Testis (tissue), 2 donors: ENCODE measurements around the gene MAGI1.

Experiments
- POLR2A ChIP-seq: fragments of 450-650 bp; IDR thresholded peaks from one replicate; pipeline ENCODE4 v1.6.1; 2017; ENCODE audit warnings: antibody characterized with exemption, mild to moderate bottlenecking, moderate library complexity
- TF ChIP-seq, protein P1 (sequence below), 3 experiments: fragments of 450-650 bp in 2 of 3; fragments of 200-600 bp in 1 of 3; sonication (generic) in 1 of 3; IDR thresholded peaks; one replicate each; pipeline ENCODE4 v1.5.1; 2016 to 2019; ENCODE audit warnings: antibody characterized with exemption in 3 of 3, mild to moderate bottlenecking in 2 of 3, moderate library complexity in 1 of 3

DNA sequence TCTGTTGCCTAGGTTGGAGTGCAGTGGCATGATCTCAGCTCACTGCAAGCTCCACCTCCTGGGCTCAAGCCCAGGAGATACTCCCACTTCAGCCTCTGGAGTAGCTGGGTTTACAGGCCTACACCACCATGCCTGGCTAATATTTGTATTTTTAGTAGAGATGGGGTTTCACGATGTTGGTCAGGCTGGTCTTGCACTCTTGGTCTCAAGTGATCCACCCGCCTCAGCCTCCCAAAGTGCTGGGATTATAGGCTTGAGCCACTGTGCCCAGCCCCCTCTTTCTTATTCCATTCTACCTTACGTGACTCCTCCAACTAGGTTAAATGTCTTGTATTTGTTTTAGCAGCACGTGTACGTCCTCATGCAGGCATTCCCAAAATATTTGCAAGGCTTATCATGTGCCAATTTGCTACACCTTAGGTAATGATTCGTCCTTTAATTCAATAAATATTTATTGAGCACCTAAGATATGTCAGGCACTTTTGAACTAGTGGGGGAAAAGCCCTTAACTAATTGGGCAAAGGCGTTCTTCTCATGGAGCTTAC, 14.9 kb upstream of the MAGI1 start:
- TF ChIP-seq, protein P1, sequence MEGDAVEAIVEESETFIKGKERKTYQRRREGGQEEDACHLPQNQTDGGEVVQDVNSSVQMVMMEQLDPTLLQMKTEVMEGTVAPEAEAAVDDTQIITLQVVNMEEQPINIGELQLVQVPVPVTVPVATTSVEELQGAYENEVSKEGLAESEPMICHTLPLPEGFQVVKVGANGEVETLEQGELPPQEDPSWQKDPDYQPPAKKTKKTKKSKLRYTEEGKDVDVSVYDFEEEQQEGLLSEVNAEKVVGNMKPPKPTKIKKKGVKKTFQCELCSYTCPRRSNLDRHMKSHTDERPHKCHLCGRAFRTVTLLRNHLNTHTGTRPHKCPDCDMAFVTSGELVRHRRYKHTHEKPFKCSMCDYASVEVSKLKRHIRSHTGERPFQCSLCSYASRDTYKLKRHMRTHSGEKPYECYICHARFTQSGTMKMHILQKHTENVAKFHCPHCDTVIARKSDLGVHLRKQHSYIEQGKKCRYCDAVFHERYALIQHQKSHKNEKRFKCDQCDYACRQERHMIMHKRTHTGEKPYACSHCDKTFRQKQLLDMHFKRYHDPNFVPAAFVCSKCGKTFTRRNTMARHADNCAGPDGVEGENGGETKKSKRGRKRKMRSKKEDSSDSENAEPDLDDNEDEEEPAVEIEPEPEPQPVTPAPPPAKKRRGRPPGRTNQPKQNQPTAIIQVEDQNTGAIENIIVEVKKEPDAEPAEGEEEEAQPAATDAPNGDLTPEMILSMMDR (IDR thresholded peaks at IDR 0.05), result no peak
- no peak for TF ChIP-seq POLR2A
